ENCODE results near the gene CNOT10.

- TF ChIP-seq CTCF (IDR thresholded peaks at IDR 0.05) = no peak
- no peak for TF ChIP-seq POLR2A (IDR thresholded peaks at IDR 0.05)
These were observed 22.0 kb downstream of the CNOT10 start for GRCh38 chr3:32707026-32707370.
